Measurements from ENCODE around the gene ARL14EP. TPM values are rescaled to one million over a fixed set of nuclear protein-coding genes. Genes with fewer than 3 reads are reported as not detected.
A peak's percentile ranks its signal among the peaks of the same experiment; 100 is the strongest.

ARL14EP gene
- total and polyA plus RNA-seq, 2 donors (not counting 1 experiment from before 2014, with no cell fraction given), result 32.2 to 35.5 TPM

DNA sequence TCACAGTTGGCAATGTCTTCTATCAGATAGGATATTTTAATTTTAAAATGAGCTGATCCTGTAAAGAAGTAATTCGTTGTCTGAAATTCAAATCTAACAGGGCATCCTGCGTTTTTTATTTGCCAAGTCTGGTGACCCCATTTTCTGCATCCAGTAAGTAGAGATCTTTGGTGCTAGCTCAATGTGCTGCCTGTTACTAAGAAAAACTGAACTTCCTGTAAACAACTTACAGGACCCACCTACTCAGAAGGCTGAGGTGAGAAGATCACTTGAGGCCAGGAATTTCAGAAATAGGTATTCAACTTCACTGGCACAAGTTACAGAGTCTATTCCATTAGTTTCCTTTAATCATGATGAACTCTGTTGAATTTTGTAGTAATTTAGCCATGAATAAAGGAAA, 4.0 kb downstream of the ARL14EP start:
- no peaks in the 10 kb centered on the region for H4K20me1 ChIP-seq (ENCODE audit: control insufficient read depth, extremely low read depth, insufficient read depth, low read length)
- H3K79me2 ChIP-seq (ENCODE audit: control insufficient read depth, insufficient read depth, low read length), result peaks cover 48% of the 10 kb centered on the region
- H3K4me2 ChIP-seq (ENCODE audit: extremely low read depth, insufficient read depth, low read length), result no peak overlapping the region
- H3K4me1 ChIP-seq (ENCODE audit: control insufficient read depth, extremely low read depth, insufficient read depth, low read length), result peaks cover 3% of the 10 kb centered on the region
- no peak overlapping the region for H2AFZ ChIP-seq (ENCODE audit: low read length)
- no peaks in the 10 kb centered on the region for H3K9me3 ChIP-seq (ENCODE audit: control insufficient read depth, insufficient read depth, low read depth, low read length)
- no peaks in the 10 kb centered on the region for H3K27me3 ChIP-seq (ENCODE audit: control insufficient read depth, insufficient read depth, low read length)
- H3K27ac ChIP-seq (ENCODE audit: insufficient read depth, low read length), result no peak overlapping the region
- no peak overlapping the region for H3K4me3 ChIP-seq (replicated peaks in 1 of 4; ENCODE audit: control extremely low read depth in 1 of 4, insufficient read depth in 1 of 4, low read depth in 3 of 4, low read length in 4 of 4)
- no peak for TF ChIP-seq EZH2 (IDR thresholded peaks at IDR 0.05; ENCODE audit: low read length, missing control alignments)
- TF ChIP-seq, protein P1, sequence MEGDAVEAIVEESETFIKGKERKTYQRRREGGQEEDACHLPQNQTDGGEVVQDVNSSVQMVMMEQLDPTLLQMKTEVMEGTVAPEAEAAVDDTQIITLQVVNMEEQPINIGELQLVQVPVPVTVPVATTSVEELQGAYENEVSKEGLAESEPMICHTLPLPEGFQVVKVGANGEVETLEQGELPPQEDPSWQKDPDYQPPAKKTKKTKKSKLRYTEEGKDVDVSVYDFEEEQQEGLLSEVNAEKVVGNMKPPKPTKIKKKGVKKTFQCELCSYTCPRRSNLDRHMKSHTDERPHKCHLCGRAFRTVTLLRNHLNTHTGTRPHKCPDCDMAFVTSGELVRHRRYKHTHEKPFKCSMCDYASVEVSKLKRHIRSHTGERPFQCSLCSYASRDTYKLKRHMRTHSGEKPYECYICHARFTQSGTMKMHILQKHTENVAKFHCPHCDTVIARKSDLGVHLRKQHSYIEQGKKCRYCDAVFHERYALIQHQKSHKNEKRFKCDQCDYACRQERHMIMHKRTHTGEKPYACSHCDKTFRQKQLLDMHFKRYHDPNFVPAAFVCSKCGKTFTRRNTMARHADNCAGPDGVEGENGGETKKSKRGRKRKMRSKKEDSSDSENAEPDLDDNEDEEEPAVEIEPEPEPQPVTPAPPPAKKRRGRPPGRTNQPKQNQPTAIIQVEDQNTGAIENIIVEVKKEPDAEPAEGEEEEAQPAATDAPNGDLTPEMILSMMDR (conservative IDR thresholded peaks at IDR 0.05 in 1 of 2, IDR thresholded peaks at IDR 0.05 in 1 of 2; ENCODE audit: low read depth in 1 of 2, low read length in 2 of 2), result no peak
- H3K36me3 ChIP-seq (ENCODE audit: control insufficient read depth, insufficient read depth, low read length), result no peaks in the 10 kb centered on the region
- DNase-seq (ENCODE audit: low read depth in 2 of 2), result no peak
- no peak overlapping the region for H3K9ac ChIP-seq (ENCODE audit: insufficient read depth, low read length)

DNA sequence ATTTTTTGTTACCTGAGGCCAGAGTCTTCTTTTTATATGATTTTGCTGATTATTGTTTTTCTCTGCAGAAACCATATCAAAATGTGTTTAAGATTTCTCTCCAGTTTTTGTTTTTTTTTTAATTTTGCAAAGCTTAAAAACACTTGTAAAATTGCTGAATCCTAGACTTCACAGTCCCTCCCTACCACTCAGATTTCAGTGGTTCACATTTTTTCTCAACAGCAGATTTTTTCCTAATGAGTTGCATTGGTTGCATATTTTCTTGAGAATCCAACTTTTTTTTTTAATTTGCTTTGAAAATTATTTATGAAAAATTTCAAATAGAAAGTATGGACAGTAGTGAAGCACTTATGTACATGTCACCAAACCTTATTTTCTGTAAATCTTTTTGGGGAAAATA, 5.8 kb downstream of the ARL14EP start:
- H3K9me3 ChIP-seq (ENCODE audit: control insufficient read depth, insufficient read depth, low read depth, low read length), result no peaks in the 10 kb centered on the region
- no peak overlapping the region for H3K9ac ChIP-seq (ENCODE audit: insufficient read depth, low read length)
- H3K79me2 ChIP-seq (ENCODE audit: control insufficient read depth, insufficient read depth, low read length), result peaks cover 40% of the 10 kb centered on the region
- no peaks in the 10 kb centered on the region for H4K20me1 ChIP-seq (ENCODE audit: control insufficient read depth, extremely low read depth, insufficient read depth, low read length)
- peak overlapping the region; percentile 26 for H3K4me2 ChIP-seq (ENCODE audit: extremely low read depth, insufficient read depth, low read length)
- H3K27me3 ChIP-seq (ENCODE audit: control insufficient read depth, insufficient read depth, low read length), result no peaks in the 10 kb centered on the region
- TF ChIP-seq, protein P1 (conservative IDR thresholded peaks at IDR 0.05 in 1 of 2, IDR thresholded peaks at IDR 0.05 in 1 of 2; ENCODE audit: low read depth in 1 of 2, low read length in 2 of 2), result no peak
- no peak for TF ChIP-seq EZH2 (IDR thresholded peaks at IDR 0.05; ENCODE audit: low read length, missing control alignments)
- peaks cover 4% of the 10 kb centered on the region for H3K36me3 ChIP-seq (ENCODE audit: control insufficient read depth, insufficient read depth, low read length)
- peaks cover 3% of the 10 kb centered on the region for H3K4me1 ChIP-seq (ENCODE audit: control insufficient read depth, extremely low read depth, insufficient read depth, low read length)
- H2AFZ ChIP-seq (ENCODE audit: low read length), result no peak overlapping the region
- H3K27ac ChIP-seq (ENCODE audit: insufficient read depth, low read length), result no peak overlapping the region
- DNase-seq (ENCODE audit: low read depth in 2 of 2), result peak in 1 of 2 donors; percentile 61
- H3K4me3 ChIP-seq (replicated peaks in 1 of 4; ENCODE audit: control extremely low read depth in 1 of 4, insufficient read depth in 1 of 4, low read depth in 3 of 4, low read length in 4 of 4), result no peak overlapping the region

DNA sequence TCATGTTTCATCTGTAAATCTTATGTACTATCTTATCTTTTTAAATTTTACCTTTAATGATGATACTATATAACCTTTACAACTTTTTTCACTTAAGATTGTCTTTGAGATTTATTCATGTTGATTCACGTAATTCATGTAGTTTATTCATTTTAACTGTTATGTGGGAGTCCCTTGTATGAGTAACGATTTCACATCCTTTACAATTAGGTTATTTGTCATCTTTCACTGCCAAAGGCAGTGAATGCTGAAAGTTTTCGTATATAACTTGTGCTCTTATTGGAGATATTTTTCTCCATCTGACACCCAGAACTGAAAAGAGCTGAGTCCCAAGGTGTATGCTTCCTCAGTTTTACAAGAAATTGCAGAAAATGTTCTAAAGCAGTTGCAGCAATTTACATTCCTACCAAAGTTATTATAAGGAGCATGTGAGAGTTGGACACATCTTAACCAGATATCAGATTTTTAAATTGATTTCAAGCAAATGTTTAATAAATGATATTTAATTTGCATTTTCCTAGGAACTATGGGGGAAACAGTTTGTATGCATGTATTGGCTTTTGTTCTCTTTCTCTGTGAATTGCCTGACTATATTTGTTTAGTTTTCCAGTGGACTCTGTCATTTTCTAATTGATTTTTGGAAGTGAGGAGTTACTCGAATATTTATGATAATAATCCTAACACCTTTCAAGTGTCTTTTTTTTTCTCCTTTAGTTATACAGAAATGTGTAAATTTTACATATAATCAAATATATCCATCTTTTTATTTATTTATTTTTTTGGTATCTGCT, 6.4 kb downstream of the ARL14EP start:
- Histone ChIP-seq H3K9me3 (ENCODE audit: control insufficient read depth, insufficient read depth, low read depth, low read length) (no peaks in the 10 kb centered on the region), H4K20me1 (ENCODE audit: control insufficient read depth, extremely low read depth, insufficient read depth, low read length) (no peaks in the 10 kb centered on the region), H3K27me3 (ENCODE audit: control insufficient read depth, insufficient read depth, low read length) (no peaks in the 10 kb centered on the region), H3K27ac (ENCODE audit: insufficient read depth, low read length) (no peak overlapping the region), H3K4me2 (ENCODE audit: extremely low read depth, insufficient read depth, low read length) (no peak overlapping the region), H3K9ac (ENCODE audit: insufficient read depth, low read length) (no peak overlapping the region), H3K4me1 (ENCODE audit: control insufficient read depth, extremely low read depth, insufficient read depth, low read length) (peaks cover 2% of the 10 kb centered on the region), H3K36me3 (ENCODE audit: control insufficient read depth, insufficient read depth, low read length) (peaks cover 6% of the 10 kb centered on the region), H3K4me3 (replicated peaks in 1 of 4; ENCODE audit: control extremely low read depth in 1 of 4, insufficient read depth in 1 of 4, low read depth in 3 of 4, low read length in 4 of 4) (no peak overlapping the region), H3K79me2 (ENCODE audit: control insufficient read depth, insufficient read depth, low read length) (peaks cover 34% of the 10 kb centered on the region), H2AFZ (ENCODE audit: low read length) (no peak overlapping the region)
- DNase-seq (ENCODE audit: low read depth in 2 of 2), result peak in 1 of 2 donors; percentile 16
- TF ChIP-seq, protein P1 (conservative IDR thresholded peaks at IDR 0.05 in 1 of 2, IDR thresholded peaks at IDR 0.05 in 1 of 2; ENCODE audit: low read depth in 1 of 2, low read length in 2 of 2), result no peak
- TF ChIP-seq EZH2 (IDR thresholded peaks at IDR 0.05; ENCODE audit: low read length, missing control alignments), result no peak
